Hepatocyte (in vitro differentiated cells): ENCODE data around the gene KRTAP12-3. TPM values are rescaled to one million over a fixed set of nuclear protein-coding genes. Genes with fewer than 3 reads are reported as not detected.
"Not testable (repeated sequence)": the region's sequence is repeated elsewhere in the genome, so short reads cannot be mapped to it uniquely, and the experiment has no call there.

Source experiments
- DNase-seq: peaks from one replicate; pipeline ENCODE4 v3.0.0-alpha.2; 2016; ENCODE audit warnings: low spot score
- H2AFZ ChIP-seq: fragments of 200-600 bp; sonication (generic); 2 replicates; pipeline ENCODE4 v1.6.0; 2016; ENCODE audit warnings: antibody characterized with exemption, mild to moderate bottlenecking
- H3K27ac ChIP-seq: fragments of 200-600 bp; sonication (generic); 2 replicates; pipeline ENCODE4 v1.5.1; 2016; ENCODE audit warnings: mild to moderate bottlenecking
- H3K27me3 ChIP-seq: fragments of 200-600 bp; sonication (generic); 2 replicates; pipeline ENCODE4 v1.6.1; 2016
- H3K36me3 ChIP-seq: fragments of 200-600 bp; sonication (generic); replicated peaks from 2 replicates; pipeline ENCODE4 v1.5.1; 2016; ENCODE audit warnings: low read depth; ENCODE audit not compliant: insufficient read depth
- H3K4me1 ChIP-seq: fragments of 200-600 bp; sonication (generic); 2 replicates; pipeline ENCODE4 v1.5.1; 2016; ENCODE audit warnings: mild to moderate bottlenecking, moderate library complexity; ENCODE audit not compliant: insufficient read depth
- H3K4me2 ChIP-seq: fragments of 200-600 bp; sonication (generic); 2 replicates; pipeline ENCODE4 v1.6.0; 2016
- H3K4me3 ChIP-seq: fragments of 200-600 bp; sonication (generic); 2 replicates; pipeline ENCODE4 v1.5.1; 2016; ENCODE audit warnings: mild to moderate bottlenecking
- H3K79me2 ChIP-seq: fragments of 200-600 bp; sonication (generic); 2 replicates; pipeline ENCODE4 v1.6.0; 2017; ENCODE audit warnings: mild to moderate bottlenecking
- H3K9me2 ChIP-seq: fragments of 200-600 bp; sonication (generic); replicated peaks from 2 replicates; pipeline ENCODE4 v1.6.0; 2017; ENCODE audit warnings: mild to moderate bottlenecking; ENCODE audit not compliant: insufficient read depth
- H3K9me3 ChIP-seq: fragments of 200-600 bp; sonication (generic); 2 replicates; pipeline ENCODE4 v1.5.1; 2016; ENCODE audit warnings: low read depth, mild to moderate bottlenecking
- H4K20me1 ChIP-seq: fragments of 200-600 bp; sonication (generic); 2 replicates; pipeline ENCODE4 v1.6.0; 2016; ENCODE audit warnings: mild to moderate bottlenecking; ENCODE audit not compliant: insufficient read depth, poor library complexity, severe bottlenecking
- EZH2 ChIP-seq: fragments of 200-600 bp; sonication (generic); IDR thresholded peaks from 2 replicates; pipeline ENCODE4 v1.6.1; 2016; ENCODE audit warnings: antibody characterized with exemption, mild to moderate bottlenecking, borderline replicate concordance
- EZH2phosphoT487 ChIP-seq: fragments of 200-600 bp; sonication (generic); IDR thresholded peaks from one replicate; pipeline ENCODE4 v1.6.1; 2018; ENCODE audit warnings: antibody characterized with exemption, mild to moderate bottlenecking, low read depth, moderate library complexity; ENCODE audit not compliant: unreplicated experiment, severe bottlenecking
- WGBS: methylation state at CpG from one replicate; pipeline ENCODE4 v1.1.6; 2016; ENCODE audit warnings: low lambda C conversion rate; ENCODE audit errors: missing lambda C conversion rate; 5-methylcytosine and 5-hydroxymethylcytosine counted together
- polyA plus RNA-seq: library from polyadenylated mRNA; unstranded; fragments of >200 nt; fragmentation: Nextera tagmentation; extraction: Ambion mirVana; gene quantifications from 2 replicates; pipeline ENCODE4 v1.2.1, GENCODE V29; 2016
- total RNA-seq: library from RNA; depleted of rRNA; stranded (reverse); fragments of >200 nt; gene quantifications from 2 replicates; pipeline ENCODE4 v1.2.3, GENCODE V29; 2014
- TF ChIP-seq, protein P1 (sequence below): fragments of 200-600 bp; sonication (generic); IDR thresholded peaks from 2 replicates; pipeline ENCODE4 v1.5.1; 2016; ENCODE audit warnings: antibody characterized with exemption, mild to moderate bottlenecking; ENCODE audit not compliant: poor library complexity

KRTAP12-3 gene
- total and polyA plus RNA-seq, 2 experiments from 2014 or later, result not detected

DNA sequence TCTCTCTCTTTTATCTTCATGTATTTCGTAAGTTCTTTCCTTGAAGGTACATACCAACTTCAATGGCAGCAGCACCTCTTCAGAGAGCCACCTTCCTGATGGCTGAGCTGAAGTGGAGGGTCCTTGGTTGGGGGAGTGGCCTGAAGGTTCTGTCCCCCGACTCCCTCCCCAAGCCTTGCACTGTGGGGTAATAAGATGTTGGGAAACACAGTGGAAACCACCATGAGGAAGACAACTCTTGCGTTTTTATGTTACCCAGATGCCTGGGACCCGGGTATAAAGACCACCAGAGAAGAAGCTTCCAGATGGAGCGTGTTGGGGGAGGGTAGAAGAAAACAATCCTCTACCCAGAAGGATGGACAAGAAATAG is 794 bp downstream of the KRTAP12-3 start:
- Histone ChIP-seq H3K27ac (no peak overlapping the region), H3K27me3 (no peaks in the 10 kb centered on the region), H3K36me3 (no peaks in the 10 kb centered on the region), H3K4me1 (no peaks in the 10 kb centered on the region), H4K20me1 (no peaks in the 10 kb centered on the region), H3K9me2 (no peaks in the 10 kb centered on the region), H3K4me3 (no peak overlapping the region), H3K79me2 (no peaks in the 10 kb centered on the region), H2AFZ (no peak overlapping the region), H3K9me3 (no peaks in the 10 kb centered on the region), H3K4me2 (no peak overlapping the region)
- WGBS, result 95% methylated on average over 5 of the region's 5 CpGs
- no peak for DNase-seq
- TF ChIP-seq EZH2phosphoT487, result no peak
- TF ChIP-seq, protein P1, sequence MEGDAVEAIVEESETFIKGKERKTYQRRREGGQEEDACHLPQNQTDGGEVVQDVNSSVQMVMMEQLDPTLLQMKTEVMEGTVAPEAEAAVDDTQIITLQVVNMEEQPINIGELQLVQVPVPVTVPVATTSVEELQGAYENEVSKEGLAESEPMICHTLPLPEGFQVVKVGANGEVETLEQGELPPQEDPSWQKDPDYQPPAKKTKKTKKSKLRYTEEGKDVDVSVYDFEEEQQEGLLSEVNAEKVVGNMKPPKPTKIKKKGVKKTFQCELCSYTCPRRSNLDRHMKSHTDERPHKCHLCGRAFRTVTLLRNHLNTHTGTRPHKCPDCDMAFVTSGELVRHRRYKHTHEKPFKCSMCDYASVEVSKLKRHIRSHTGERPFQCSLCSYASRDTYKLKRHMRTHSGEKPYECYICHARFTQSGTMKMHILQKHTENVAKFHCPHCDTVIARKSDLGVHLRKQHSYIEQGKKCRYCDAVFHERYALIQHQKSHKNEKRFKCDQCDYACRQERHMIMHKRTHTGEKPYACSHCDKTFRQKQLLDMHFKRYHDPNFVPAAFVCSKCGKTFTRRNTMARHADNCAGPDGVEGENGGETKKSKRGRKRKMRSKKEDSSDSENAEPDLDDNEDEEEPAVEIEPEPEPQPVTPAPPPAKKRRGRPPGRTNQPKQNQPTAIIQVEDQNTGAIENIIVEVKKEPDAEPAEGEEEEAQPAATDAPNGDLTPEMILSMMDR, result no peak

DNA sequence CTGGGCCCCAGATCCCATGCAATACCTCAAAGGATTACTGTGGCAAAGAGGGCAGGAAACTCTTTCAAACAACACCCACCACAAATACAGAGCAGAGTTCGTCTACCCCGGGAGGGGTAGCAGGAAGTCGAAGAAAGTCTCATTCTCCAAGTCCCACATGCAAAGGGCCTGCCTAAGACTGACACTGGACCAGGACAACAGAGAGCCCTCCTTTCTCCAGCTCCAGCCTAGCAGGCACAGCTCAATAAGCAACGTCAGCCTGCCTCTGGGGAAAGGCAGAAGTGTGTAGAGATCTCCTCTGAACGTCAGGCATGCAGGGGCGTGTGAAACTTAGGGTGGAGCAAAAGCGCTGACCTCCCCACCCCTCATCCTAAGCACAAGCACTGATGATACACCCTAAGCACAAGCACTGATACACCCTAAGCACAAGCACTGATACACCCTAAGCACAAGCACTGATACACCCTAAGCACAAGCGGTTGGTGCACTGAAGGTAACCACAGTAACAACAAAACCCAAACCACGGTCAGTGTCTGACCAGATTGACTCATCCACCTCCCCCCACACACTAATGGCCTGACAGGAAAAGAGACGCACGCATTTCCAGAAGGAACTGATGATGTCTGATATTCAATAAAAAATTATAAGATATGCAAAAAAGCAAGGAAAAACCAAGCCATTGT is 1.3 kb downstream of the KRTAP12-3 start:
- Histone ChIP-seq H3K4me2 (no peak overlapping the region), H3K79me2 (no peaks in the 10 kb centered on the region), H3K4me1 (no peaks in the 10 kb centered on the region), H3K27me3 (no peaks in the 10 kb centered on the region), H3K9me3 (no peaks in the 10 kb centered on the region), H2AFZ (no peak overlapping the region), H3K36me3 (no peaks in the 10 kb centered on the region), H3K9me2 (no peaks in the 10 kb centered on the region), H3K4me3 (no peak overlapping the region), H3K27ac (no peak overlapping the region), H4K20me1 (no peaks in the 10 kb centered on the region)
- no peak for DNase-seq
- TF ChIP-seq EZH2phosphoT487 (no peak), EZH2 (no peak)
- TF ChIP-seq, protein P1, result no peak
- WGBS, result 71% methylated on average over 11 of the region's 11 CpGs

DNA sequence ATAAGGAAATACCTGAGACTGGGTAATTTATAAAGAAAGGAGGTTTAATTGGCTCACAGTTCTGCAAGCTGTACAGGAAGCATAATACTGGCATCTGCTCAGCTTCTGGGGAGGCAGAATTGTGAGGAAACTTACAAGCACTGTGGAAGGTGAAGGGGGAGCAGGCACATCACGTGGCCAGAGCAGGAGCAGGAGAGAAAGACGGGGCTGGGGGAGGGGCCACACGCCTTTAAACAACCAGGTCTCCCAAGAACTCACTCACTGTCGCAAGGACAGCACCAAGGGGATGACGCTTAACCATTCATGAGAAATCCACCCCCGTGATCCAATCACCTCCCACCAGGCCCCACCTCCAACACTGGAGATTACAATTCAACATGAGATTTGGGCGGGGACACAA is 3.8 kb downstream of the KRTAP12-3 start:
- DNase-seq, H3K9me3 ChIP-seq, H3K4me2 ChIP-seq, H3K9me2 ChIP-seq, H3K4me1 ChIP-seq, H3K4me3 ChIP-seq, H3K27me3 ChIP-seq, H3K79me2 ChIP-seq, H4K20me1 ChIP-seq, H3K36me3 ChIP-seq, H3K27ac ChIP-seq, H2AFZ ChIP-seq: not testable (repeated sequence)
- WGBS, result 72% methylated on average over 7 of the region's 7 CpGs

DNA sequence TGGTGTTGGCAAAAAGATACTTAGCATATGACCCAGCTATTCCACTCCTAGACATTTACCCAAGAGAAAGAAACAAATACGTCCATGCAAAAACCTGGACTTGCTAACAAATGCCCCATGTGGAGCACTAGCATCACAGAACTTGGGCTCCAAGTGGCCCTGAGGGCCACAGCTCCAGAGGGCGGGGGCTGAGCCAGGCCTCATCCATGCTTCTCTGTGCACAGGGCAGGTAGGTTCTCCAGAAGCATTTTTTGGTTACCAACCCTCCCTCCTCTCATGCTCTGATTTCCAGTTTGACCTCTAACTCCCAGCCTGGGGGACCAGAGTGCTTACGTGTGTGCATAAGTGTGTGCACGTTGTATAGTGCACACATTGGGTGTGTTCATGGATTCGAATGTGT is 7.0 kb downstream of the KRTAP12-3 start:
- no peak overlapping the region for H2AFZ ChIP-seq
- no peaks in the 10 kb centered on the region for H3K36me3 ChIP-seq
- no peaks in the 10 kb centered on the region for H3K9me3 ChIP-seq
- H4K20me1 ChIP-seq, result no peaks in the 10 kb centered on the region
- no peak overlapping the region for H3K4me3 ChIP-seq
- H3K4me2 ChIP-seq, result no peak overlapping the region
- no peaks in the 10 kb centered on the region for H3K4me1 ChIP-seq
- 88% methylated on average over 5 of the region's 5 CpGs for WGBS
- H3K79me2 ChIP-seq, result no peaks in the 10 kb centered on the region
- H3K9me2 ChIP-seq, result no peaks in the 10 kb centered on the region
- no peak overlapping the region for H3K27ac ChIP-seq
- TF ChIP-seq, protein P1, result no peak
- no peak for TF ChIP-seq EZH2
- no peak for TF ChIP-seq EZH2phosphoT487
- no peak for DNase-seq
- H3K27me3 ChIP-seq, result no peaks in the 10 kb centered on the region
